Measurements from ENCODE around the gene TSPYL2. TPM values are rescaled to one million over a fixed set of nuclear protein-coding genes. Genes with fewer than 3 reads are reported as not detected.

TSPYL2 gene
- total and polyA plus RNA-seq, 2 of the 4 experiments (the other 2 are of a cell fraction), result 19.2 to 49.7 TPM

DNA sequence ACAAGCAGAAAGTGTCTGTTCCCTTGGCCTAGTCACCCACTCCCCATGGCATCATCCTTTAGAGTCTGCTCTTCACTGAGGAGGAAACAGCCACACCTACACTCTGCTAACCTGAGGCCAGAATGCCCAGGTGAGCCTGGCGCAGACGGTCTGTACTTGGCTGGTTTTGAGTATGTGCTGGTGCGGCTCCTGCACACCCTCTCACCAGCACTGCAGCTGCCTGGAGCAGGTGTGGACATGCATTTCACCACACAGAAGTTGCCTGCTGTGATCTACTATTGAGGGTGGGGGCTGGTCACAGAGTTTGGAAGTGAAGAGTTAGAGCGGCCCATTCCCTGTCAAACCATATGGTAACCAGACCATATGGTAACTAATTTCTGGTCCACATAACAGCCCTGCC lies 51.2 kb downstream of the TSPYL2 start:
- peaks cover 4% of the 10 kb centered on the region; the same call in 1 of the 2 replicates for H3K36me3 ChIP-seq (ENCODE audit: control insufficient read depth, insufficient read depth, low read length)
- TF ChIP-seq BHLHE40 (IDR thresholded peaks at IDR 0.05; ENCODE audit: low read depth, low read length), result no peak
- no peak for TF ChIP-seq NFE2L2 (IDR thresholded peaks at IDR 0.05; ENCODE audit: low read depth, low read length)
- TF ChIP-seq SMC3 (IDR thresholded peaks at IDR 0.05; ENCODE audit: low read depth, low read length), result no peak
- TF ChIP-seq RFX5 (IDR thresholded peaks at IDR 0.05; ENCODE audit: low read depth, low read length), result no peak
- TF ChIP-seq, protein P1, sequence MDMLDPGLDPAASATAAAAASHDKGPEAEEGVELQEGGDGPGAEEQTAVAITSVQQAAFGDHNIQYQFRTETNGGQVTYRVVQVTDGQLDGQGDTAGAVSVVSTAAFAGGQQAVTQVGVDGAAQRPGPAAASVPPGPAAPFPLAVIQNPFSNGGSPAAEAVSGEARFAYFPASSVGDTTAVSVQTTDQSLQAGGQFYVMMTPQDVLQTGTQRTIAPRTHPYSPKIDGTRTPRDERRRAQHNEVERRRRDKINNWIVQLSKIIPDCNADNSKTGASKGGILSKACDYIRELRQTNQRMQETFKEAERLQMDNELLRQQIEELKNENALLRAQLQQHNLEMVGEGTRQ (IDR thresholded peaks at IDR 0.05; ENCODE audit: low read depth, low read length), result no peak
- no peak for TF ChIP-seq CHD1 (IDR thresholded peaks at IDR 0.05; ENCODE audit: low read depth, low read length)
- no peak for TF ChIP-seq CEBPB (IDR thresholded peaks at IDR 0.05; ENCODE audit: low read depth, low read length)
- TF ChIP-seq RCOR1 (IDR thresholded peaks at IDR 0.05; ENCODE audit: insufficient replicate concordance, low read length), result no peak
- no peak for TF ChIP-seq MAFK (IDR thresholded peaks at IDR 0.05; ENCODE audit: low read depth, low read length)
- TF ChIP-seq, protein P2, sequence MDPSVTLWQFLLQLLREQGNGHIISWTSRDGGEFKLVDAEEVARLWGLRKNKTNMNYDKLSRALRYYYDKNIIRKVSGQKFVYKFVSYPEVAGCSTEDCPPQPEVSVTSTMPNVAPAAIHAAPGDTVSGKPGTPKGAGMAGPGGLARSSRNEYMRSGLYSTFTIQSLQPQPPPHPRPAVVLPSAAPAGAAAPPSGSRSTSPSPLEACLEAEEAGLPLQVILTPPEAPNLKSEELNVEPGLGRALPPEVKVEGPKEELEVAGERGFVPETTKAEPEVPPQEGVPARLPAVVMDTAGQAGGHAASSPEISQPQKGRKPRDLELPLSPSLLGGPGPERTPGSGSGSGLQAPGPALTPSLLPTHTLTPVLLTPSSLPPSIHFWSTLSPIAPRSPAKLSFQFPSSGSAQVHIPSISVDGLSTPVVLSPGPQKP (IDR thresholded peaks at IDR 0.05; ENCODE audit: borderline replicate concordance, low read depth, low read length), result no peak
- no peak for TF ChIP-seq MXI1 (IDR thresholded peaks at IDR 0.05; ENCODE audit: borderline replicate concordance, low read depth, low read length)
- no peak for TF ChIP-seq RAD21 (IDR thresholded peaks at IDR 0.05; ENCODE audit: low read length)
- TF ChIP-seq POLR2A (IDR thresholded peaks at IDR 0.05; ENCODE audit: low read depth, low read length), result no peak
- TF ChIP-seq MAZ (IDR thresholded peaks at IDR 0.05; ENCODE audit: borderline replicate concordance, low read depth, low read length), result no peak
- H4K8ac ChIP-seq (ENCODE audit: low read depth in 2 of 2, low read length in 2 of 2), result no peak overlapping the region
- in situ Hi-C loops (cut with MboI; ENCODE audit: low sequenced_read_pairs) (no loop called here), intact Hi-C loops (cut with micrococcal nuclease) (no loop called here), dilution Hi-C loops (cut with HindIII; ENCODE audit: low sequenced_read_pairs, unreplicated experiment) (no loop called here)
- no peak overlapping the region for H2AK5ac ChIP-seq (ENCODE audit: low read depth, low read length)
- H3K14ac ChIP-seq (replicated peaks; ENCODE audit: low read depth, low read length), result no peak overlapping the region
- CTCF ChIA-PET, result no interaction called here
- H2BK20ac ChIP-seq (ENCODE audit: low read depth, low read length), result no peak overlapping the region
- peaks cover 11% of the 10 kb centered on the region for H3K27me3 ChIP-seq (ENCODE audit: control insufficient read depth, insufficient read depth, low read length)
- no peak overlapping the region for H2AK9ac ChIP-seq (replicated peaks; ENCODE audit: low read depth, low read length, poor library complexity)
- no peak overlapping the region for H2BK120ac ChIP-seq (ENCODE audit: low read depth, low read length)
- H3K4ac ChIP-seq (ENCODE audit: low read depth, low read length), result no peak overlapping the region
- no peak overlapping the region for H2AFZ ChIP-seq (replicated peaks; ENCODE audit: low read length, poor library complexity)
- H3K4me1 ChIP-seq (ENCODE audit: control insufficient read depth, insufficient read depth, low read length), result no peaks in the 10 kb centered on the region
- no peak for DNase-seq
- H3K27ac ChIP-seq (ENCODE audit: insufficient read depth, low read length), result no peak overlapping the region
- no peak for ATAC-seq (ENCODE audit: low read depth)
- H3K4me2 ChIP-seq (ENCODE audit: low read depth, low read length), result no peak overlapping the region
- POLR2A ChIA-PET (ENCODE audit: unreplicated experiment), result no interaction called here
- no TSS peak for BruUV-seq (replicated peaks)
- WGBS, 2 experiments (ENCODE audit: extremely low coverage in 2 of 2, insufficient read length in 1 of 2), result no CpG with 5 or more reads among the region's 4 CpGs
- H3K79me1 ChIP-seq (ENCODE audit: low read depth in 1 of 2, low read length in 2 of 2), result no peaks in the 10 kb centered on the region
- H4K5ac ChIP-seq (ENCODE audit: low read depth, low read length), result no peak overlapping the region
- H3K56ac ChIP-seq (ENCODE audit: extremely low read depth, insufficient read depth, low read length), result no peak overlapping the region
- 0 out of 2 replicates have a peak, but pooled peaks cover 4% of the 10 kb centered on the region for H4K20me1 ChIP-seq (ENCODE audit: insufficient read depth, low read length)
- no peaks in the 10 kb centered on the region for H3K9me3 ChIP-seq (ENCODE audit: control insufficient read depth, insufficient read depth, low read length)
- no peak overlapping the region for H2BK5ac ChIP-seq (ENCODE audit: low read depth, low read length, poor library complexity, severe bottlenecking)
- H3K4me3 ChIP-seq (ENCODE audit: insufficient read depth, low read depth, low read length), result no peak overlapping the region
- no peaks in the 10 kb centered on the region; the same call in 1 of the 2 replicates for H3K9me1 ChIP-seq (ENCODE audit: insufficient read depth, low read length)
- H2BK15ac ChIP-seq (ENCODE audit: low read depth, low read length), result no peak overlapping the region
- no peak overlapping the region for H3K23ac ChIP-seq (ENCODE audit: low read depth, low read length)
- no peak overlapping the region for H3K9ac ChIP-seq (ENCODE audit: low read depth, low read length)
- no peak overlapping the region for H3K18ac ChIP-seq (ENCODE audit: low read depth, low read length)
- H4K91ac ChIP-seq (ENCODE audit: insufficient read depth, low read depth, low read length), result no peak overlapping the region
